ENCODE data around the gene C2CD2. TPM values are rescaled to one million over a fixed set of nuclear protein-coding genes. Genes with fewer than 3 reads are reported as not detected.

The C2CD2 gene
- total RNA-seq, 1 experiment from 2014 or later, result 50.4 TPM

- BruUV-seq (replicated peaks), result no TSS peak
- H3K9me3 ChIP-seq (ENCODE audit: low read length), result peaks cover 8% of the 10 kb centered on the region
- H2AFZ ChIP-seq (ENCODE audit: low read length), result no peak overlapping the region
- H3K27ac ChIP-seq (ENCODE audit: low read length), result no peak overlapping the region
- H4K20me1 ChIP-seq (ENCODE audit: low read length), result no peaks in the 10 kb centered on the region
- no peak overlapping the region for H3K4me3 ChIP-seq (ENCODE audit: low read length)
- CTCF ChIA-PET, result no interaction called here
- POLR2A ChIA-PET (ENCODE audit: unreplicated experiment), result interaction anchor here (0.6 kb wide), 1 partner anchor 35 kb away, joined by 7 read pairs; no protein-coding TSS in a partner anchor
- no peaks in the 10 kb centered on the region for H3K9me2 ChIP-seq (replicated peaks; ENCODE audit: low read length)
- no peak for ATAC-seq
- H3K4me2 ChIP-seq (ENCODE audit: low read length), result no peak overlapping the region
- no peaks in the 10 kb centered on the region for H3K79me2 ChIP-seq (ENCODE audit: low read length)
- H3K36me3 ChIP-seq (ENCODE audit: low read depth, low read length), result peaks cover 39% of the 10 kb centered on the region
- no peaks in the 10 kb centered on the region for H3K4me1 ChIP-seq (ENCODE audit: insufficient read depth, low read length)
- intact Hi-C loops (cut with micrococcal nuclease), result no loop called here
- no peaks in the 10 kb centered on the region for H3K27me3 ChIP-seq (ENCODE audit: low read length)
- no peak for DNase-seq
- TF ChIP-seq EZH2 (IDR thresholded peaks at IDR 0.05; ENCODE audit: low read length, unreplicated experiment) (no peak), EZH2phosphoT487 (IDR thresholded peaks at IDR 0.05; ENCODE audit: borderline replicate concordance, low read length) (no peak)
- H3F3A ChIP-seq (ENCODE audit: low read length, unreplicated experiment), result no peaks in the 10 kb centered on the region
- no peak overlapping the region for H3K9ac ChIP-seq (ENCODE audit: low read length)
Measured at GRCh38 chr21:41839387-41840000, 114.3 kb downstream of the C2CD2 start.

GRCh38 chr21:41837756-41838297 is 116.0 kb downstream of the C2CD2 start:
- Histone ChIP-seq H3K4me3 (ENCODE audit: low read length) (no peak overlapping the region), H3K9ac (ENCODE audit: low read length) (no peak overlapping the region), H2AFZ (ENCODE audit: low read length) (no peak overlapping the region), H3K27ac (ENCODE audit: low read length) (no peak overlapping the region), H3F3A (ENCODE audit: low read length, unreplicated experiment) (no peaks in the 10 kb centered on the region), H3K36me3 (ENCODE audit: low read depth, low read length) (peaks cover 34% of the 10 kb centered on the region), H3K79me2 (ENCODE audit: low read length) (no peaks in the 10 kb centered on the region), H3K9me2 (replicated peaks; ENCODE audit: low read length) (no peaks in the 10 kb centered on the region), H3K27me3 (ENCODE audit: low read length) (no peaks in the 10 kb centered on the region), H3K4me2 (ENCODE audit: low read length) (no peak overlapping the region), H3K4me1 (ENCODE audit: insufficient read depth, low read length) (no peaks in the 10 kb centered on the region), H3K9me3 (ENCODE audit: low read length) (peaks cover 8% of the 10 kb centered on the region), H4K20me1 (ENCODE audit: low read length) (no peaks in the 10 kb centered on the region)
- POLR2A ChIA-PET (ENCODE audit: unreplicated experiment), result no interaction called here
- TF ChIP-seq EZH2 (IDR thresholded peaks at IDR 0.05; ENCODE audit: low read length, unreplicated experiment) (no peak), CTCF (conservative IDR thresholded peaks at IDR 0.05; ENCODE audit: low read depth, low read length) (no peak), EZH2phosphoT487 (IDR thresholded peaks at IDR 0.05; ENCODE audit: borderline replicate concordance, low read length) (no peak)
- CTCF ChIA-PET, result no interaction called here
- intact Hi-C loops (cut with micrococcal nuclease), result no loop called here
- no TSS peak for BruUV-seq (replicated peaks)
- ATAC-seq (no peak), DNase-seq (no peak)

- H3K9ac ChIP-seq (ENCODE audit: low read length), result no peak overlapping the region
- BruUV-seq (replicated peaks), result no TSS peak
Measured at GRCh38 chr21:41836166-41837015, 117.4 kb downstream of the C2CD2 start.

More at GRCh38 chr21:41836166-41837015, 117.4 kb downstream of the C2CD2 start:
- Histone ChIP-seq H3K4me1 (ENCODE audit: insufficient read depth, low read length) (no peaks in the 10 kb centered on the region), H3K27me3 (ENCODE audit: low read length) (no peaks in the 10 kb centered on the region), H3K27ac (ENCODE audit: low read length) (no peak overlapping the region), H3K4me3 (ENCODE audit: low read length) (no peak overlapping the region), H4K20me1 (ENCODE audit: low read length) (no peaks in the 10 kb centered on the region), H3K36me3 (ENCODE audit: low read depth, low read length) (peaks cover 28% of the 10 kb centered on the region), H2AFZ (ENCODE audit: low read length) (no peak overlapping the region), H3K9me3 (ENCODE audit: low read length) (peaks cover 7% of the 10 kb centered on the region), H3K79me2 (ENCODE audit: low read length) (no peaks in the 10 kb centered on the region), H3F3A (ENCODE audit: low read length, unreplicated experiment) (no peaks in the 10 kb centered on the region), H3K4me2 (ENCODE audit: low read length) (no peak overlapping the region), H3K9me2 (replicated peaks; ENCODE audit: low read length) (no peaks in the 10 kb centered on the region)
- TF ChIP-seq CTCF (conservative IDR thresholded peaks at IDR 0.05; ENCODE audit: low read depth, low read length) (no peak), EZH2 (IDR thresholded peaks at IDR 0.05; ENCODE audit: low read length, unreplicated experiment) (no peak), EZH2phosphoT487 (IDR thresholded peaks at IDR 0.05; ENCODE audit: borderline replicate concordance, low read length) (no peak)
- no peak for DNase-seq
- CTCF ChIA-PET, result no interaction called here
- intact Hi-C loops (cut with micrococcal nuclease), result no loop called here
- POLR2A ChIA-PET (ENCODE audit: unreplicated experiment), result no interaction called here
- no peak for ATAC-seq

Data from PC-3 (cell line).